ENCODE results near the gene ADCY5. TPM values are rescaled to one million over a fixed set of nuclear protein-coding genes. Genes with fewer than 3 reads are reported as not detected.
A peak's percentile ranks its signal among the peaks of the same experiment; 100 is the strongest.

ADCY5 gene
- total RNA-seq, 2 donors from 2014 or later = 105 to 163 TPM

GRCh38 chr3:123442908-123443307, 6.0 kb downstream of the ADCY5 start:
- Histone ChIP-seq H3K4me3 (no peak overlapping the region), H3K4me1 (peaks cover 0 to 42% of the 10 kb centered on the region in 2 donors), H3K27ac (peak overlapping the region; percentile 71 to 97), H3K9me3 (no peaks in the 10 kb centered on the region), H3K27me3 (no peaks in the 10 kb centered on the region), H3K36me3 (no peaks in the 10 kb centered on the region)
- TF ChIP-seq CTCF (IDR thresholded peaks at IDR 0.05) = no peak
- no peak for DNase-seq (ENCODE audit: low spot score)

GRCh38 chr3:123442125-123442524, 6.8 kb downstream of the ADCY5 start:
- Histone ChIP-seq H3K27ac (peak overlapping the region; percentile 71 to 97), H3K4me1 (peaks cover 0 to 46% of the 10 kb centered on the region in 2 donors), H3K36me3 (no peaks in the 10 kb centered on the region), H3K4me3 (no peak overlapping the region), H3K9me3 (no peaks in the 10 kb centered on the region), H3K27me3 (no peaks in the 10 kb centered on the region)
- TF ChIP-seq CTCF (IDR thresholded peaks at IDR 0.05) = no peak
- DNase-seq (ENCODE audit: low spot score) = no peak

GRCh38 chr3:123439806-123440580, 8.9 kb downstream of the ADCY5 start:
- Histone ChIP-seq H3K4me3 (no peak overlapping the region), H3K27me3 (no peaks in the 10 kb centered on the region), H3K4me1 (peaks cover 0 to 52% of the 10 kb centered on the region in 2 donors), H3K36me3 (no peaks in the 10 kb centered on the region), H3K9me3 (no peaks in the 10 kb centered on the region), H3K27ac (peak overlapping the region; percentile 71 to 97)
- no peak for TF ChIP-seq CTCF (IDR thresholded peaks at IDR 0.05)
- DNase-seq (ENCODE audit: low spot score) = no peak

- no peak for DNase-seq (ENCODE audit: low spot score)
- no peak for TF ChIP-seq CTCF (IDR thresholded peaks at IDR 0.05)
- Histone ChIP-seq H3K36me3 (no peaks in the 10 kb centered on the region), H3K4me3 (no peak overlapping the region), H3K4me1 (peaks cover 0 to 70% of the 10 kb centered on the region in 2 donors), H3K9me3 (no peaks in the 10 kb centered on the region), H3K27ac (peak overlapping the region; percentile 66 to 92), H3K27me3 (no peaks in the 10 kb centered on the region)
Observed at GRCh38 chr3:123432832-123433523, 15.9 kb downstream of the ADCY5 start.

GRCh38 chr3:123431658-123432324, 17.1 kb downstream of the ADCY5 start:
- Histone ChIP-seq H3K27ac (peak overlapping the region; percentile 66 to 92), H3K9me3 (no peaks in the 10 kb centered on the region), H3K36me3 (no peaks in the 10 kb centered on the region), H3K4me3 (no peak overlapping the region), H3K27me3 (no peaks in the 10 kb centered on the region), H3K4me1 (peaks cover 0 to 62% of the 10 kb centered on the region in 2 donors)
- no peak for TF ChIP-seq CTCF (IDR thresholded peaks at IDR 0.05)
- no peak for DNase-seq (ENCODE audit: low spot score)

Measured in right atrium auricular region (tissue), 2 donors.